Lower leg skin (tissue), 3 donors: ENCODE measurements around the gene MBD3L5.

ENCODE experiments used
- CTCF ChIP-seq, 3 donors: fragments of 450-650 bp; IDR thresholded peaks; one replicate each; pipeline ENCODE4 v1.5.1; 2016; ENCODE audit warnings: antibody characterized with exemption in 3 of 3, mild to moderate bottlenecking in 3 of 3, moderate library complexity in 2 of 3
- POLR2A ChIP-seq, 2 donors: fragments of 450-650 bp; IDR thresholded peaks; one replicate each; pipeline ENCODE4 v1.6.1; 2016 to 2017; ENCODE audit warnings: antibody characterized with exemption in 2 of 2, mild to moderate bottlenecking in 1 of 2, moderate library complexity in 1 of 2

- no peak for TF ChIP-seq CTCF (IDR thresholded peaks at IDR 0.05)
- no peak for TF ChIP-seq POLR2A (IDR thresholded peaks at IDR 0.05)
Measured at GRCh38 chr19:6987850-6988249, 42.5 kb upstream of the MBD3L5 start.
